GM21381 (cell line): ENCODE data around the gene CABLES2.
A peak's percentile ranks its signal among the peaks of the same experiment; 100 is the strongest.

Source experiments
- ATAC-seq: cut with Tn5 transposase; IDR thresholded peaks from one replicate; pipeline ENCODE4 v1.9.1; 2021; ENCODE audit warnings: mild to moderate bottlenecking, moderate library complexity; ENCODE audit not compliant: unreplicated experiment

Gene CABLES2

GRCh38 chr20:62407221-62407992 lies at the start of gene CABLES2:
Gene CABLES2 (minus strand): TSS chr20:62407285. CDS start chr20:62407276, 9 bp downstream.
- peak; percentile 82 for ATAC-seq

GRCh38 chr20:62455929-62456328 lies 48.8 kb upstream of the CABLES2 start:
- ATAC-seq: no peak

- no peak for ATAC-seq
Observed at GRCh38 chr20:62454904-62455636, 48.0 kb upstream of the CABLES2 start.

- ATAC-seq: no peak
Observed at GRCh38 chr20:62453186-62453808, 46.2 kb upstream of the CABLES2 start.

GRCh38 chr20:62452475-62453095 lies 45.5 kb upstream of the CABLES2 start:
- ATAC-seq: no peak

- no peak for ATAC-seq
Observed at GRCh38 chr20:62451970-62452369, 44.9 kb upstream of the CABLES2 start.

GRCh38 chr20:62451156-62451767 lies 44.2 kb upstream of the CABLES2 start:
- ATAC-seq: no peak

- ATAC-seq: no peak
Observed at GRCh38 chr20:62449951-62450691, 43.0 kb upstream of the CABLES2 start.

- no peak for ATAC-seq
Observed at GRCh38 chr20:62448788-62449187, 41.7 kb upstream of the CABLES2 start.

GRCh38 chr20:62448038-62448437 lies 41.0 kb upstream of the CABLES2 start:
- ATAC-seq: no peak

GRCh38 chr20:62446888-62447869 lies 40.1 kb upstream of the CABLES2 start:
- ATAC-seq: no peak

GRCh38 chr20:62446481-62446880 lies 39.4 kb upstream of the CABLES2 start:
- no peak for ATAC-seq

GRCh38 chr20:62445553-62446340 lies 38.7 kb upstream of the CABLES2 start:
- no peak for ATAC-seq

- no peak for ATAC-seq
Observed at GRCh38 chr20:62444286-62444685, 37.2 kb upstream of the CABLES2 start.

GRCh38 chr20:62441987-62442539 lies 35.0 kb upstream of the CABLES2 start:
- no peak for ATAC-seq

GRCh38 chr20:62439218-62439617 lies 32.1 kb upstream of the CABLES2 start:
- ATAC-seq: no peak

GRCh38 chr20:62437927-62438326 lies 30.8 kb upstream of the CABLES2 start:
- no peak for ATAC-seq

GRCh38 chr20:62437496-62437895 lies 30.4 kb upstream of the CABLES2 start:
- no peak for ATAC-seq
